Activated T-helper 2 cell treated with anti-CD3 and anti-CD28 coated beads, Interferon-gamma antibody, Interleukin-2, Interleukin-4, amounts not matched to agents 10 μg/mL and 5 μg/mL and 100 μg/mL, durations not matched to agents 14 hours and 24 hours and 36 hours (primary cell): ENCODE measurements around the gene IL17A. TPM values are rescaled to one million over a fixed set of nuclear protein-coding genes. Genes with fewer than 3 reads are reported as not detected.

Source experiments
- DNase-seq: peaks from one replicate; pipeline ENCODE4 v3.0.0; 2021; ENCODE audit warnings: low spot score
- H3K27ac Mint-ChIP-seq: one replicate; pipeline ENCODE4 v1.8.0; 2021; ENCODE audit warnings: mixed read lengths
- H3K27me3 Mint-ChIP-seq: one replicate; pipeline ENCODE4 v1.8.0; 2021; ENCODE audit warnings: low read depth, mixed read lengths
- H3K36me3 Mint-ChIP-seq: one replicate; pipeline ENCODE4 v1.8.0; 2021; ENCODE audit warnings: low read depth, mixed read lengths
- H3K4me1 Mint-ChIP-seq: one replicate; pipeline ENCODE4 v1.8.0; 2021; ENCODE audit warnings: low read depth, mixed read lengths
- H3K4me3 Mint-ChIP-seq: one replicate; pipeline ENCODE4 v1.8.0; 2021; ENCODE audit warnings: low read depth, mild to moderate bottlenecking, moderate library complexity, mixed read lengths
- H3K9me3 Mint-ChIP-seq: one replicate; pipeline ENCODE4 v1.8.0; 2021; ENCODE audit warnings: mixed read lengths
- intact Hi-C: fragments of 100-400 bp; cut with micrococcal nuclease; formaldehyde crosslinking; loops from one replicate; pipeline ENCODE4 v1.15.1; 2023
- total RNA-seq: library from RNA; stranded (reverse); gene quantifications from 2 replicates; pipeline ENCODE4 v1.2.3, GENCODE V29; 2022

The IL17A gene
- total RNA-seq, 1 donor from 2014 or later: 0.18 TPM

- H3K27ac Mint-ChIP-seq: no peak overlapping the region
- no peak for DNase-seq
- H3K4me3 Mint-ChIP-seq: no peak overlapping the region
- peaks cover 72% of the 10 kb centered on the region for H3K27me3 Mint-ChIP-seq
- peaks cover 18% of the 10 kb centered on the region for H3K4me1 Mint-ChIP-seq
- intact Hi-C loops: loop anchor here (1.0 to 10.0 kb wide), 2 partner anchors 71 to 169 kb away; no protein-coding TSS in a partner anchor
- no peaks in the 10 kb centered on the region for H3K36me3 Mint-ChIP-seq
- no peaks in the 10 kb centered on the region for H3K9me3 Mint-ChIP-seq
Observed at GRCh38 chr6:52233975-52234823, 48.0 kb downstream of the IL17A start.

Other genes starting within 250 kb of the IL17A start
- gene PKHD1, start 98.8 kb upstream of the IL17A start, total RNA-seq: not detected in 2 replicates
- not detected in 2 replicates for gene IL17F, start 58.1 kb downstream of the IL17A start, total RNA-seq
- gene MCM3, start 98.4 kb downstream of the IL17A start, total RNA-seq: 213 TPM in 2 replicates
- gene PAQR8, start 175.8 kb downstream of the IL17A start, total RNA-seq: 6.8 and 8.8 TPM in 2 replicates
- gene EFHC1, start 234.0 kb downstream of the IL17A start, total RNA-seq: 0.67 and 1.6 TPM in 2 replicates